ENCODE results near the gene IGF2R.
"Not testable (repeated sequence)": the region's sequence is repeated elsewhere in the genome, so short reads cannot be mapped to it uniquely, and the experiment has no call there.

The IGF2R gene

GRCh38 chr6:160102956-160103824 is 134.3 kb downstream of the IGF2R start:
- no peak for DNase-seq

DNA sequence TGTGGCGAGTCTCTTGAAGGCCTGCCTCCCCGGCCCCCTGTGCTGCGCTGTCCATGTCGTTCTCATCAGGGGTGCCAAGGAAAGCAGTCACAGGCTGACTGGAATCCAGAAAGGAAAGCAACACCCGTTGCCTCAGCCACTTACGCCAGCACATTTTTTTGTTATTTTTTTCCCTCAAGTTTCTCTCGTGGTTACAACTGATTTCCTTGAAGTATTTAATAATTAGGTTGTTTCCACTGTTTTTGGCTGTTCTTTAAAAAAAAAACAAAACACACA is 134.9 kb downstream of the IGF2R start:
- no peak for DNase-seq

DNA sequence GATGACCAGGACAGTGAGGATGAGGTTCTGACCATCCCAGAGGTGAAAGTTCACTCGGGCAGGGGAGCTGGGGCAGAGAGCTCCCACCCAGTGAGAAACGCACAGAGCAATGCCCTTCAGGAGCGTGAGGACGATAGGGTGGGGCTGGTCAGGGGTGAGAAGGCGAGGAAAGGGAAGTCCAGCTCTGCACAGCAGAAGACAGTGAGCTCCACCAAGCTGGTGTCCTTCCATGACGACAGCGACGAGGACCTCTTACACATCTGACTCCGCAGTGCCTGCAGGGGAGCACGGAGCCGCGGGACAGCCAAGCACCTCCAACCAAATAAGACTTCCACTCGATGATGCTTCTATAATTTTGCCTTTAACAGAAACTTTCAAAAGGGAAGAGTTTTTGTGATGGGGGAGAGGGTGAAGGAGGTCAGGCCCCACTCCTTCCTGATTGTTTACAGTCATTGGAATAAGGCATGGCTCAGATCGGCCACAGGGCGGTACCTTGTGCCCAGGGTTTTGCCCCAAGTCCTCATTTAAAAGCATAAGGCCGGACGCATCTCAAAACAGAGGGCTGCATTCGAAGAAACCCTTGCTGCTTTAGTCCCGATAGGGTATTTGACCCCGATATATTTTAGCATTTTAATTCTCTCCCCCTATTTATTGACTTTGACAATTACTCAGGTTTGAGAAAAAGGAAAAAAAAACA is 136.1 kb downstream of the IGF2R start:
- no peak for DNase-seq

- no peak for DNase-seq
Observed at GRCh38 chr6:160106010-160106409, 137.1 kb downstream of the IGF2R start.

GRCh38 chr6:160106701-160107100 is 137.8 kb downstream of the IGF2R start:
- no peak for DNase-seq

DNA sequence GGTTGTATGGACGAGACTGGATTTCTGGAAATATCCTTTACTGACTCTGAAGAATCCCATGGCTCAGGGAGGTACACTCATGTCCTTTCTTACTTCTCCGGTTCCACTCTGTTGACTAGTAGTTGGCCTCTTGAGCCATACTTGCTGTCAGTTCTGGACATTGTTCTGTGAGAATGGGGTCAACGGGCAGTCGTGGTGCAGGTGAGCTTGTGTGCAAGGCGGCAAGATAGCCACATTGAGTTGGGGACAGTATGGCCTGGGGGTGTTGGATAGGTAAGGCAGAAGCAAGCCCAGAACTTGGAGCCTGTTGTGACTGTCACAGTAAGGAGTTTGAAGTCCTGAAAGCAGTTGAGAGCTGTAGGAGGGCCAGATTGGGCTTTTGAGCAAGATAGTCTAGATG is 139.2 kb downstream of the IGF2R start:
- no peak for DNase-seq

DNA sequence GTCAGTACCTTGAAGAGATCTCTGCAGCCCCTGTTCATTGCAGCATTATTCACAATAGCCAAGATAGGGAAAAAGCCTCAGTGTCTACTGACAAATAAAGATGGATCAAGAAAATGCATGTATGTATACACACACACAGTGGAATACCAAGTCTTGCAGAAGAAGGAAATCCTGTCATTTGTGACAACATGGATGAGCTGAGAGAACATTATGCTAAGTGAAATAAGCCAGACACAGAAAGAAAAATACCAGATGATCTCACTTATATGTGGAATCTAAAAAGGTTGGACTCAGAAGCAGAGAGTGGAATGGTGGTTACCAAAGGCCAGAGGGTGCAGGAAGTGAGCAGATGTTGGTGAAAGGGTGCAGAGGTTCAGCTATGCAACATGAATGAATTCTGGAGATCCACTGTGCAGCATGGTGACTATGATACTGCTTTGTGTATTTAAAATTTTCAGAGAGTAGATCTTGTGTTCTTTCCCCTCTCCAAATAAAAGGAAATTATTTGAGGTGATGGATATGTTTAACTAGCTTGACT is 141.8 kb downstream of the IGF2R start:
- no peak for DNase-seq

DNA sequence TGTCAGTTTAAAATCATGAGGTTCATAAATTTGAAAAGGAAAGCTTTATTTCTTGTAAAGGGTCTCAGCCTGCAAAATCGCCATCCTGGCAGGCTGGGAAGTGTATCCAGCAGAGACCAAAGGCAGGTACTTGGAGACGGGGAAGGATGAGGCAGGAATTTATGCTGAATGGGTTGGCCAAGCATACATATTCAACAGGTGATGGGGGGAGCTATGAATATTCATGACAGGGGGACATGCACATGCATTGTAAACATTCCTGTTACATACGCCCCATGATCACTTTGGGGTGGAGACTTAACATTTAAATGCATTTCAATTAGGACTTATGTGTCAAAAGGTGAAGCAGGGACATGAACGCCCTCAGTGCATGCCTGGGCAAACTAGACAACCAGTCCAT is 142.9 kb downstream of the IGF2R start:
- DNase-seq: no peak

DNA sequence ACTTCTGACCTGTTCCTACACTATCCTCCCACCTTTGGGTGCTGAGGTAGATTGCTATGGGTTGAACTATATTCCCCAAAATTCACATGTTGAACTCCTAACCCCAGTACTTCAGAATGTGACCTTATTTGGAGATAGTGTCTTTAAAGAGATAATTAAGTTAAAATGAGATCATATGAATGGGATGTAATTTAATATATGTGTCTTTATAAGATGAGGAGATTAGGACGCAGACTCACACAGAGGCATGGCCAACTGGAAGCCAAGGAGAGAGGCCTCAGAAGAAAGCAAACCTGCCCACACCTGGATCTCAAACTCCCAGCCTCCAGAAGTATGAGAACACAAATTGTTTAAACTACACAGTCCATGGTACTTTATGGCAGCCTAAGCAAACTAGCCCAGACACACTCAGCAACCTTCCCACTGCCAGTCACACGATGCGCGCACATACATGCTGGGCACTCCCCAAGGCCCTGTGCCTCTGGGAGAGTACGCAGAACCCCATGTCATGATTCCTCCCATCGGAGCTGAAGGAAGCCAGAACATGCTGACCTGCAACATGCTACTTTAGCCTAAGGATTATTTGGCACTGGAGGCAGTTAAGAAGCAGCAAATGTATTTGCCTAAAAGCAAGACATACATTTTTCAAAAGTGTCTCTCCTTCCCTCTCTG is 143.9 kb downstream of the IGF2R start:
- DNase-seq: no peak

DNA sequence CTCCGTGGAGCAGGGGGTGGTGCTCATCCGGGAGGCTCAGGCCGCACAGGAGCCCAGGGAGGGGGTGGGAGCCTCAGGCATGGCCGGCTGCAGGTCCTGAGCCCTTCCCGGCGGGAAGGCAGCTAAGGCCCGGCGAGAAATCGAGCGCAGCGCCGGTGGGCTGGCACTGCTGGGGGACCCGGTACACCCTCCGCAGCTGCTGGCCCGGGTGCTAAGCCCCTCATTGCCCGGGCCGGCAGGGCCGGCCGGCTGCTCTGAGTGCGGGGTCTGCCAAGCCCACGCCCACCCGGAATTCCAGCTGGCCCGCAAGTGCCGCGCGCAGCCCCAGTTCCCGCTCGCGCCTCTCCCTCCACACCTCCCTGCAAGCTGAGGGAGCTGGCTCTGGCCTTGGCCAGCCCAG is 145.7 kb downstream of the IGF2R start:
- DNase-seq: not testable (repeated sequence)

DNA sequence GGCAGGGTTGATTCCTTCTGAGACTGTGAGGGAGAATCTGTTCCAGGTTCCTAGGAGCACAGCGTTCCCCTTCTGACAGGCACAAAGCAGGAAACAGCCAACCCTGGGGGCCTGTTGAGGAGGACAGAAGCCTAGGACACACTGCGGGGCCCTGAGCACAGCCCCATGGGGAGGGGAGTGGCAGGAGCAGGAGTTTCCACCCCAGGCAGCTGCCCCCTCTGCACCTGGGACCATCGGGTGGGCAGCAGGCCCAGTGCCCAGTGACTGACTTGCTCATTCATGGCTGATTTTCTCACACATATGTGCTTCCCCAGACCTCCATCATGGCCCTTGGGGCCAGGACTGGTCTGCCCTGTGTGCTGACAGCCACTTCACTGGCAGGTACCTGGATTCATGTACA is 146.5 kb downstream of the IGF2R start:
- DNase-seq: no peak

DNA sequence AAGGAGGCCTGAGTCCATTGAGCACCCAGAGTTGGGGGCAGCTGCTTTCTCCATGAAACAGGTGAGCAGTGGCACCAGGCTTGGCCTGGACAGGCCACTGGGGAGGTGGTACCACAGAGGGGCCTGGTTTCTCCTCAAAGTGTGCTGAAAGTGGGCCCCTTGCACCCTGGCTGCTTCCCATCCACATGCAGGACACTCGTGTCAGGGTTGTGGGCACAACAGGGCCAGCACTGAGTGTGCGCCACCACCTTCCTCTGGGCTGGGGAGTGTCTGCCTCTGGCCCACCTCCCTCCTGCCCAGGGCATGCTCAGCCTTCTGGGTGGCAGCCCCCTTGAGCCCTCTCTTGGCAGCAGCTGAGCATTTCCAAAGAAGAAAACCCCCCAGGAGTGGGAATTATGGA is 147.5 kb downstream of the IGF2R start:
- DNase-seq: no peak

- no peak for DNase-seq
Observed at GRCh38 chr6:160117137-160117536, 148.3 kb downstream of the IGF2R start.

DNA sequence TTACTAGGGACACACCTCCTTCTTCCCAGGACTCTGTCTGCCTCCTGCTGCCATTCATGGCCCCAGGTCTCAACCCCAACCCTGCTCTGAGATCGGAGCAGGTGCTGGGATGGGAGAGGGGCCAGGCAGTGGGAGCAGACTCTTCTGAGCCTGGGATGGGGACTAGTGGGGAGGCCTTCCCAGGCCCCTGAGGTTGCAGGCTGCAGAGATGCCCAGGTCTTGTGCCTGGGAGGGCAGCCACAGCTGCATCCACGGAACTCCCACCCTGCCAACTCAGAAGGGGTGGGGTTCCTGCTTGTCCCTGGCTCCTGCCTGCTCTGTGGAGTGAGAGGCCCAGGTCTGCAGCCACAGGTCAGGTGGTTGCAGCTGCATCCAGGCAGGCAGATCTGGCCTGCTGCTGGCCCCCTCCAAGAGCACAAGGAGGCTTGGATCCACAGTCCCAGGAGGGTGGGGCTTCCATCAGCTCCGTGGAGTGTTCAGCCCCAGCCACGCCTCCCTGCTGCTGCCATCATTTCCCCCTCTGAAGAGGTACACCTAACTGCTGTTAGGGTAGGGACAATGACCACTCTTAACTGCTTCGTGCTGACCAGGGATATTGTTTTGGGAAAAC is 149.8 kb downstream of the IGF2R start:
- no peak for DNase-seq

DNA sequence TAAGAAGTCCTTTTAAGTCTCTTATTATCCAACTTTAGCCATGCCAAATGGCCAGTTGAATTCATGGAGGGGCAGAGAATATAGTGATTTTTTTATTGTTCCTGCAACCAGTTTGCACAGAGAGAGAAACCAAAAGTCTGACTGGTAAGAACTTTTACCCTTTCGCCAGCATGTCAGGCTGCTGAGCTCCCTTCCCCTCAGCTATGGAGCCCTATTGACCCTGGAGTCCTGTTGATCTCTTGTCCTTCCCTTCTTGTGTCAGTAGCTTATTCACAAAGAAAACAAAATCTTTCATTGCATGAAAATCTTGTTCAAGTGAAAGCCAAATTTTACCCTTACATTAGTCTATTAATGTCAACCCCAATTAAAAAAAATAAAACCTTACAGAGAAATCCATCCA is 151.2 kb downstream of the IGF2R start:
- DNase-seq: no peak

GRCh38 chr6:160121558-160121957 is 152.7 kb downstream of the IGF2R start, which contains the start of gene SLC22A1:
TSS of gene SLC22A1 (plus strand) at chr6:160121815. CDS start at chr6:160121936, 121 bp downstream.
- DNase-seq: no peak

DNA sequence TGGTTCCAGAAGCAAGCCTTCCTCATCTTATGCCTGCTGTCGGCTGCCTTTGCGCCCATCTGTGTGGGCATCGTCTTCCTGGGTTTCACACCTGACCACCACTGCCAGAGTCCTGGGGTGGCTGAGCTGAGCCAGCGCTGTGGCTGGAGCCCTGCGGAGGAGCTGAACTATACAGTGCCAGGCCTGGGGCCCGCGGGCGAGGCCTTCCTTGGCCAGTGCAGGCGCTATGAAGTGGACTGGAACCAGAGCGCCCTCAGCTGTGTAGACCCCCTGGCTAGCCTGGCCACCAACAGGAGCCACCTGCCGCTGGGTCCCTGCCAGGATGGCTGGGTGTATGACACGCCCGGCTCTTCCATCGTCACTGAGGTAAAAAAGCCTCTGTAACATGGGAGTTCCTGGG is 153.1 kb downstream of the IGF2R start:
- DNase-seq: no peak

GRCh38 chr6:160122744-160123143 is 153.9 kb downstream of the IGF2R start:
- no peak for DNase-seq

DNA sequence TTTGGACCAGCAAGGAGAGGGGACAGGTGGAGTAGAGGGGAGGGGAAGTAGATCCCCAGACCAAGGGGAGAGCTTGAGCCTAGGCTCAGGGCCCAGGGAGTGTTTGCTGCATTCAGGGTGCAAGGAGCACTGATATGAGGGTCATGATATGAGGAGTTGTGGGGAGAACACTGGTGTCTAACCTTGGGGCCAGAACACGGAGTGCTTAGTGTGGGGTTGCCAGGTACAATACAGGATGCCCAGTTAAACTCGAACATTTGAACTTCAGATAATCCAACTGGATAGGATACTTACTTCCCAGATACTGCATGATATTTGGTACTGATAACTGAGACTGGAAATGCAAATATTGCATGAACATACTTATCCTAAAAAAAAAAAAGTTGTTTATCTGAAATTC is 155.1 kb downstream of the IGF2R start:
- no peak for DNase-seq

- no peak for DNase-seq
Observed at GRCh38 chr6:160124605-160125004, 155.7 kb downstream of the IGF2R start.

DNA sequence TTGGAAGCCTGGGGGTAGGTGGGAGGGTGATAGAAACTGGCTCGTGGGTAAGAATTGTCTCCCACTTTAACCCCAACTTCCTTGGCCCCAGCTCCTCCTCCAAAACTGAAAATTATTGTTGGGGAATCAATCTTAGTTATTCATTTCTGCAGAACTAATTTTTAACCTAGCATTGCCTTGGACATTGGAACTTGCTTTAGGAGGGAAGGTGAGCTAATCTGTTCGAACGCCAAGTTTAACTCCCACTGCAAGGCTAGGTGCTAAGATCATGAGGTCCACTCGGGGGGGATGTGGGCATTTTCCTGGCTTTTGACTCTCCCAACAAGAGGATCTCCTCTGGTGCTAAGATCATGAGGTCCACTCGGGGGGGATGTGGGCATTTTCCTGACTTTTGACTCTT is 156.2 kb downstream of the IGF2R start:
- DNase-seq: not testable (repeated sequence)

GRCh38 chr6:160127270-160128124 is 158.6 kb downstream of the IGF2R start:
- DNase-seq: no peak

Data from bone marrow (tissue), 2 donors.